GF-D8 (cell line): ENCODE results near the gene HSCB.
A peak's percentile ranks its signal among the peaks of the same experiment; 100 is the strongest.
"Not testable (repeated sequence)": the region's sequence is repeated elsewhere in the genome, so short reads cannot be mapped to it uniquely, and the experiment has no call there.

Experiments used
- DNase-seq: peaks from one replicate; lab custom pipeline; 2025; lab: John Stamatoyannopoulos, UW

HSCB gene

GRCh38 chr22:28741200-28741784, 547 bp upstream of the HSCB start:
- DNase-seq, result peak; percentile 58

DNA sequence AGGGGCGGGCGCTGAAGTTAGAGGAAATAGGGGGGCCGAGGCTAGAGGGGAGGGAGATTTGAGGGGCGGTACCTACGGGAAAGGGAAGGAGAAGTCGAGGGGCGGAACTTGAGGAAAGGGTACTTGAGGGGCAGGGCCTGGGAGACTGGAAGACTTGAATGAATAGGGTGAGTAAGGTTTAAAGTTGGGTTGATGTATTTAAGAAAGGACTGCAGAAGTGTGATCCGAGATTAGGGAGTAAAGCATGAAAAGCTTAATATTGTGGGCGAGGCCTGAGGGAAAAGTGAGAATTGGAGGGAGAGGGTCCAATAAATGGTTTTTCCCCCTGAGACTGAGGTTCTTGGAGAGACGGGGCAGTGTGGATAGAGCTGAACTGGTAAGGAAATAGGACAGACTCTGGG, 723 bp downstream of the HSCB start:
- no peak for DNase-seq

- no peak for DNase-seq
Measured at GRCh38 chr22:28743852-28744251, 2.0 kb downstream of the HSCB start.

DNA sequence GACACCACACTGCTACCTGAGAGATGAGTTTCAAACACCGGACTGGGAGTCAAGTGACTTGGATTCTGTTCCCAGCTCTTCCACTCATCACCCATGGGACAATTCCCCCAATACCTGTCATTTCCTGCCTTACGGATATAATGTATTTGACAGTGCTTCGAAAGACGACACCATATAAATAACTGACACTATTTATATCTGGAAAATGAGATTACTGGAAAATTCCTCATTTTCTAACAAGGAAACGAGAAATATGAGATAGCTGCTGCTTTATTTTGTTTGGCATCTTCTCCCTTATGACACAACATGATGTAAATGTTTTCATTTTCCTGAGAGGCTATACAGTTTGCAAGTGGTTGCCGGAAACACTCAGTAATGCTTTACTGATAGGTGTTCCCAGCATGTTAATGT, 8.6 kb downstream of the HSCB start:
- no peak for DNase-seq

- DNase-seq, result not testable (repeated sequence)
Measured at GRCh38 chr22:28754512-28754911, 12.7 kb downstream of the HSCB start.

GRCh38 chr22:28759861-28760560, 18.2 kb downstream of the HSCB start:
- no peak for DNase-seq

GRCh38 chr22:28761449-28761755, 19.6 kb downstream of the HSCB start:
- no peak for DNase-seq

- not testable (repeated sequence) for DNase-seq
Measured at GRCh38 chr22:28762000-28762399, 20.2 kb downstream of the HSCB start.

DNA sequence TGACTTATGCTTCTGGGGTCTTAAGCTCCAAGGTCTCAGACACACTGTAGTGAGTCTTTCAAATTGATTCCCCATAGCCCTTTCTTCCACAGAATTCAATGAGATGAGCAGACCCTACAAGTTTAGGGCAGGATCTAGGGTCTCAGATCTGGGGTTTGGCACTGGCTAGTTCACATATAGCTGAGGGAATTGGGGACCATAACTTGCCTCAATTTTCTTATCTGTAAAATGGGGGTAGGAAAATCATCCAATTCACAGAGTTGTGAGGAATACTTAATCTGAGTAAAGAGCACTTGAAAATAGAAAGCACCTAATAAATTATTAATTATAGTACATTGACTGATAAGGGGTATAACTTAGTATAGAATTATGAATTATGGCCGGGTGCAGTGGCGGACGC, 24.8 kb downstream of the HSCB start:
- no peak for DNase-seq

DNA sequence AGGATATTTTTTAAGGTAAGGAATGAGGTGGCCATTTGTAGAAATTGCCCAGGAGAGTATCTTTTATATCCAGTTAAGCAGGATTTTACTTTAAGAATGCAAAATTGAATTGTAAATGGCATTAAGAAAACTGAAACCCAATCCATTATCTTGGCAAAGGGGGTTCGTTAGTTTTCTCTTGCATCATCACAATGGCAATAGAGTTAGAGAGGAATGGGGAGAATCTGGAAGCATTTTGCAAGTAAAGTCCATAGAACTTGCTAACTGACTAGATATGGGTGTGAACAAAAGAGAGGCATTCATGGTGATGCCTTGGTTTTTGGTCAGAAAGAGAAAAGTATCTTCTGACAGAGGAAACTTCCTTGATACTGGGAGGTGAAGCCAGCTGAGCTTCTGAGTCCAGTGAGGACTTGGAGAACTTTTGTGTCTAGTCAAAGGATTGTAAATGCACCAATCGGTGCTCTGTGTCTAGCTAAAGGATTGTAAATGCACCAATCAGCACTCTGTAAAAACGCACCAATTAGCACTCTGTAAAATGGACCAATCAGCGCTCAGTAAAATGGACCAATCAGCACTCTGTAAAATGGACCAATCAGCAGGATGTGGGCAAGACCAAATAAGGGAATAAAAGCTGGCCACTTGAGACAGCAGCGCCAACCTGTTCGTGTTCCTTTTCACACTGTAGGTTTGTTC, 27.0 kb downstream of the HSCB start:
- DNase-seq, result no peak

GRCh38 chr22:28769394-28770085, 27.7 kb downstream of the HSCB start:
- no peak for DNase-seq

GRCh38 chr22:28771195-28771791, 29.5 kb downstream of the HSCB start:
- DNase-seq, result no peak

DNA sequence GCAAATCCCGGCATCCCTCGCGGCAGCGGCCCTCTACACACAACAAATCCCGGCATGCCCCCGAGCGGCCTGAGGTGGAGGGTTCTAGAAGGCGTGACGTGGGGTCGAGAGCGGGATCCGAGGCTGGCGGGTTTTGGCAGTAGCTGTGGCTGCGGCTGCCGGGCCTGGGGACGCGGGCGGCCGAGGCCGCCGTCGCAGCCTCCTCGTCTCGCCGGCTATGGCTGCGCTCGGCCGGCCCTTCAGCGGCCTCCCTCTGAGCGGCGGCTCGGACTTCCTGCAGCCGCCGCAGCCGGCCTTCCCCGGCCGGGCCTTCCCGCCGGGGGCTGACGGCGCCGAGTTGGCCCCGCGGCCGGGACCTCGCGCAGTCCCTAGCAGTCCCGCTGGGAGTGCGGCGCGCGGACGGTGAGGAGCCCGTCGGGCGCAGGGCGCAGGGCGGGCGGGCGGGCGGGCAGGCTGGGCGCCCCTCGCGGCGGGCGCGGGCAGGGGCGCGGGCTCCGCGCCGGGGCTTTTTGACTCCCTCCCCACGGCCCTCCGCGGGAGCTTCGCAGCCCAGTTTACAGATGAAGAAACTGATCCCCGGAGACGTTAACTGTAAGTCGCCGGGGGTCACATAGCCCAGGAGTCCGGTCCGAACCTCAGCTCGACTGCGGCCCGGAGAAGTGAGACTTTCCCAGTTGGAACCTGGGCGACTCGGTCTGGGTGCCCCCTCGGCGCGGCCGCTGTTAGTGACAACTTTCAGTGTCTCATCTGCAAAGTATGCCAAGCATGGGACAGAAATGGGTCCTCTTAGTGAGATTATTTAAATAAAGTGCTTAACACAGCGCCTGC, 31.0 kb downstream of the HSCB start, which contains the start of gene CCDC117:
TSS of gene CCDC117 (plus strand) at position 63 of the 828 bp plus-strand sequence. CDS start at position 218, 155 bp downstream.
- DNase-seq, result peak; percentile 79

DNA sequence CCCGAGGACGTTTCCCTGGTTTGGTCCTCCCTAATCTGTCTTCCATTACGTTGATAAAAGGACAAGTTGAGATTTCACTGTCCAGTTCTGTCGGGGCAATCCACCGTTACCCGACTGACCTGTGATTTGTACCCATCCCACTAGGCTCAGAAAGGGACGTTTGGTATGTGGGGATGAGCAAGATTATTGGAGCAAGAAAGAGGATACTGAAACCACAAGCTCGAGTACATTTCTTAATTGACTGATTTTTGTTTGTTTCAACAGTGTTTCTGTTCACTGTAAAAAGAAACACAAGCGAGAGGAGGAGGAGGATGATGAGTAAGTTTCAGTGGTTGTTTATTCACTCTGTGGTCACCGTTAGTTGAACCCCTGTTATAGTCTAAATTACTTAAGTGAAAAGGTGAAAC, 31.6 kb downstream of the HSCB start:
- no peak for DNase-seq

DNA sequence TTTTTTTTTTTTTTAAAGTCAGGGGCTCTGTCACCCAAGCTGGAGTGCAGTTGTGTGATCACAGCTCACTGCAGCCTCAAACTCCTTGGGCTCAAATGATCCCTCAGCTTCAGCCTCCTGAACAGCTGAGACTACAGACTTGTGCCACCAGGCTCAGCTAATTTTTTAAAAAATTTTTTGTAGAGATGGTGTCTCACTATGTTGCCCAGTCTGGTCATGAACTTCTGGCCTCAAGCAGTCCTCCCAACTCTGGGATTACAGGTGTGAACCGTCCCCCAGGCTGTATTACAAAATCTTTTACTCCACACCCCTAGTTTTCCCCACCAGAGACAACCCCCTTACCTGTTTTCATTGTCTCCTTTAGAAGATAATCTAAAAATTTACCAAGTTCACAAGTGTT, 32.5 kb downstream of the HSCB start:
- no peak for DNase-seq

DNA sequence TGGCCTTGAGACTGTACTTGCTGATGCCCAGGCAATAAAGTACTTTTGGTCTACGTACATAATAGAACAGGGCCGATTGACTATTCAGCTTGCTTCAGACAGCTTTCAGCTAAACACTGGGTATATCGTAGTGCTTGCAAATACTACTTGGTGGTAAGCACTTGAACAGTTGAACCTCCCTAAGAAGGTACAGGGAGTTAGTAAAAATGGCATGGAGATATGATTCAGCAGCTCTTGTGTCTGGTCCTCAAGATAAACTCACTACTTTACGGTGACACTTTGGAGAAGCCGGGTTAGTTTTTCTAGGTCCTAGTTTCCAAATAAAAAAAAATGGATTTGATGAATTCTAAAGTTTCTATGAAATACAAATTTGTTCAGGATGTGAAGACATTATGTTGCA, 38.0 kb downstream of the HSCB start:
- DNase-seq, result no peak

DNA sequence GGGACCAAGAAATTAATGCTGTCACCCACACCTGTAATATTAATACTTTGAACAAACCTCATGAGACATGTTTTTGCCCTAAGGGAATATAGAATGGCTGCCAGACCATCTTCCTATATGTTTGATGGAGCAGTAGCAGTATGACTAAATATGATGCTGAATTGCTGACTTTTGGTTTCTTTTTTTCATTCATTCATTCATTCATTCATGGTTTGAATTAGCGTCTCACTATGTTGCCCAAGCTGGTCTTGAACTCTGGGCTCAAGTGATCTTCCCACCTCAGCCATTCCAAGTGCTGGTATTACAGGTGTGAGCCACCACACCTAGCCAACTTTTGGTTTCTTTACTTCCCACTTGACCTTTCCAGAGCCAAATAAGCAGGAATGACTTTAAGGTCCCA, 38.5 kb downstream of the HSCB start:
- DNase-seq, result no peak

DNA sequence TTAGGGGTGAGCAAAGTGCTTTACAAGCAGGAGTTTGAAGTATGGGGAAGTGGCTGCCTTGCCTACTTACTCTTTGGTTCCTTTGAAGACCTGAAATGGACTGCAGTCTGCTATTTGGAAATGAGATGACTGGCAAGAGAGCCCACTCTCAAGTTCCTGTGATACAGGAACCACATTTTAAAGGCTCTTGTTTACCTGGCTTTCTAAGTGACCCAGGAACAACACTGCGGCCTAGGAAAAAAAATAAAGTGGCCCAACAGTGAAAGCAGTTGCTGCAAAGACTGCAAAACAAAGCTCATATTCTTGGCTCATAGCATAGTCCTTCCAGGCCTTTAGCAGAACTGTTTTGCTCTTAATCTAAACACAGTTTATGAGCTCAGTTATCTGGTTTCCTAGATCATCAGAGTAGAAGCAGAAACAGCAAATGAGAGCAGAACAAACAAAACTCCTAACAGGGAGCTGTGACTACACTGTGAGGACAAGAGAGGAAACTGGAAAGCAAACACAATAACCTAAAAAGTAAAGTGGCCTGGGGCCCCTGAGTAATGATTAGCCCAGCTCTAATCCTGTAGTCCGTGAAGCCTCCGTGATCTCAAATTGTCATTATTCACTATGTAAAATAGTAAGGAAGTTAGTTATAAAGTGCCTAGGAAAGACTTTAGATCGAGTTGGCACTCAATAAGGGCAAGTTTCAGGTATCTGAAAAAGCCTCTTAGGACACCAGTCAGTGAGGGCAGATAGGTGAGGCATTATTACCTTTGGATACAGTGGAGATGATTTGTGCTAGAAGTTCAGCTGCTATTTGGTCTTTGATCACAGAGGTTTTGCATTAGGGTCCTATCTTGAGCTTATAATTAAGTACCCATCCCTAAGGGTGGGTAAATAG, 42.2 kb downstream of the HSCB start:
- DNase-seq, result no peak

- DNase-seq, result no peak
Measured at GRCh38 chr22:28788601-28789000, 46.8 kb downstream of the HSCB start.

DNA sequence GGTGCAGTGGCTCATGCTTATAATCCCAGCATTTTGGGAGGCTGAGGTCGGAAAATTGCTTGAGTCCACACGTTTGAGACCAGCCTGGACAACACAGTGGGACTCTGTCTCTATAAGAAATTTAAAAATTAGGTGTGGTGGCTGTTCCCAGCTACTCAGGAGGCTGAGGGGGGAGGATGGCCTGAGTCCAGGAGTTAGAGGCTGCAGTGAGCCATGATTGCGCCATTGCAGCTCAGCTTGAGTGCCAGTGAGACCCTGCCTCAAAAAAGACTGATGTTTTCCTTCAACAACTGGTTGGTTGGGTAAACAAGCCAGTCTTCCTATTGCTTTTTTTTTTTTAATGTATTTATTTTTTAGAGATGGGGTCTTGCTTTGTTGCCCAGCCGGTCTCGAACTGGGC, 49.3 kb downstream of the HSCB start:
- DNase-seq, result no peak
